WTC11 (cell line): ENCODE measurements around the gene CD44. TPM values are rescaled to one million over a fixed set of nuclear protein-coding genes. Genes with fewer than 3 reads are reported as not detected.

Source experiments
- ATAC-seq: fragments of 200-7000 bp; cut with Tn5 transposase; 2 replicates; pipeline ENCODE4 v1.10.0; 2021; ENCODE audit warnings: mild to moderate bottlenecking, moderate library complexity
- CTCF ChIA-PET: fragments of 300-600 bp; sonication (Branson Sonifier 250); formaldehyde crosslinking; loops from one replicate; lab custom pipeline; 2021; ENCODE audit warnings: antibody characterized with exemption; lab: Charles Lee
- POLR2A ChIA-PET: fragments of 350-600 bp; sonication (Branson Sonifier 250); formaldehyde crosslinking; loops from one replicate; lab custom pipeline; 2021; ENCODE audit warnings: antibody characterized with exemption; lab: Charles Lee
- DNase-seq: peaks from one replicate; pipeline ENCODE4 v3.0.0; 2021; ENCODE audit warnings: low spot score
- H3K27ac Mint-ChIP-seq: 2 replicates; pipeline ENCODE4 v1.8.0; 2021; ENCODE audit warnings: mixed read lengths
- H3K27me3 Mint-ChIP-seq: 2 replicates; pipeline ENCODE4 v1.8.0; 2021; ENCODE audit warnings: low read depth, mild to moderate bottlenecking, moderate library complexity, mixed read lengths
- H3K36me3 Mint-ChIP-seq: 2 replicates; pipeline ENCODE4 v1.8.0; 2021; ENCODE audit warnings: mixed read lengths
- H3K4me1 Mint-ChIP-seq: 2 replicates; pipeline ENCODE4 v1.8.0; 2022; ENCODE audit warnings: mixed read lengths
- H3K4me3 Mint-ChIP-seq: 2 replicates; pipeline ENCODE4 v1.8.0; 2021; ENCODE audit warnings: mild to moderate bottlenecking, moderate library complexity, mixed read lengths
- H3K9me3 Mint-ChIP-seq: 2 replicates; pipeline ENCODE4 v1.8.0; 2021; ENCODE audit warnings: mixed read lengths
- CREB1 ChIP-seq: sonication (generic); formaldehyde crosslinking; IDR thresholded peaks from 2 replicates; pipeline ENCODE4 v1.8.0; 2023; ENCODE audit warnings: mild to moderate bottlenecking, missing genetic modification reagents
- GABPB1 ChIP-seq: sonication (generic); formaldehyde crosslinking; IDR thresholded peaks from 2 replicates; pipeline ENCODE4 v1.8.1; 2023; ENCODE audit warnings: mild to moderate bottlenecking, missing genetic modification reagents
- IRF2 ChIP-seq: sonication (generic); formaldehyde crosslinking; IDR thresholded peaks from 2 replicates; pipeline ENCODE4 v1.8.0; 2022; ENCODE audit warnings: low read depth, missing genetic modification reagents, borderline replicate concordance
- MXD4 ChIP-seq: fragments of 250-450 bp; sonication (Bioruptor Pico); IDR thresholded peaks from 2 replicates; pipeline ENCODE4 v1.8.0; 2021; ENCODE audit warnings: mild to moderate bottlenecking, moderate library complexity, borderline replicate concordance
- NFE2L1 ChIP-seq: sonication (generic); formaldehyde crosslinking; IDR thresholded peaks from 2 replicates; pipeline ENCODE4 v1.8.1; 2023; ENCODE audit warnings: missing genetic modification reagents
- NFYB ChIP-seq: sonication (generic); formaldehyde crosslinking; conservative IDR thresholded peaks from 2 replicates; pipeline ENCODE4 v1.8.0; 2022; ENCODE audit warnings: low read depth, missing genetic modification reagents
- SP1 ChIP-seq: sonication (generic); formaldehyde crosslinking; conservative IDR thresholded peaks from 2 replicates; pipeline ENCODE4 v1.8.1; 2022; ENCODE audit warnings: missing genetic modification reagents
- TEAD4 ChIP-seq: sonication (generic); formaldehyde crosslinking; IDR thresholded peaks from 2 replicates; pipeline ENCODE4 v1.8.0; 2022; ENCODE audit warnings: mild to moderate bottlenecking, missing genetic modification reagents
- ZMAT4 ChIP-seq: fragments of 250-450 bp; sonication (Bioruptor Pico); IDR thresholded peaks from 2 replicates; pipeline ENCODE4 v1.9.0; 2021; ENCODE audit warnings: mild to moderate bottlenecking
- ZNF219 ChIP-seq: sonication (generic); formaldehyde crosslinking; IDR thresholded peaks from 2 replicates; pipeline ENCODE4 v1.8.0; 2023; ENCODE audit warnings: missing genetic modification reagents, mild to moderate bottlenecking, borderline replicate concordance
- ZNF263 ChIP-seq: sonication (generic); formaldehyde crosslinking; IDR thresholded peaks from 2 replicates; pipeline ENCODE4 v1.8.1; 2022; ENCODE audit warnings: low read depth, mild to moderate bottlenecking, moderate library complexity, missing genetic modification reagents
- ZNF423 ChIP-seq: fragments of 250-450 bp; sonication (Bioruptor Pico); IDR thresholded peaks from 2 replicates; pipeline ENCODE4 v2.1.2; 2022; ENCODE audit warnings: mild to moderate bottlenecking, moderate library complexity
- total RNA-seq: library from RNA; stranded (reverse); gene quantifications from 3 replicates; pipeline ENCODE4 v1.2.3, GENCODE V29; 2021
- TF ChIP-seq, protein P1 (sequence below): sonication (generic); formaldehyde crosslinking; IDR thresholded peaks from 2 replicates; pipeline ENCODE4 v1.8.1; 2023; ENCODE audit warnings: mild to moderate bottlenecking, missing genetic modification reagents
- TF ChIP-seq, protein P2 (sequence below): sonication (generic); formaldehyde crosslinking; IDR thresholded peaks from 2 replicates; pipeline ENCODE4 v1.8.1; 2022; ENCODE audit warnings: low read depth, mild to moderate bottlenecking, moderate library complexity, missing genetic modification reagents, borderline replicate concordance
- TF ChIP-seq, protein P3 (sequence below): sonication (generic); formaldehyde crosslinking; IDR thresholded peaks from 2 replicates; pipeline ENCODE4 v1.8.0; 2022; ENCODE audit warnings: mild to moderate bottlenecking, missing genetic modification reagents
- TF ChIP-seq, protein P4 (sequence below): sonication (generic); formaldehyde crosslinking; IDR thresholded peaks from 2 replicates; pipeline ENCODE4 v1.8.1; 2022; ENCODE audit warnings: missing genetic modification reagents, borderline replicate concordance

The CD44 gene
- total RNA-seq, 1 experiment from 2014 or later = 12.0 TPM

DNA sequence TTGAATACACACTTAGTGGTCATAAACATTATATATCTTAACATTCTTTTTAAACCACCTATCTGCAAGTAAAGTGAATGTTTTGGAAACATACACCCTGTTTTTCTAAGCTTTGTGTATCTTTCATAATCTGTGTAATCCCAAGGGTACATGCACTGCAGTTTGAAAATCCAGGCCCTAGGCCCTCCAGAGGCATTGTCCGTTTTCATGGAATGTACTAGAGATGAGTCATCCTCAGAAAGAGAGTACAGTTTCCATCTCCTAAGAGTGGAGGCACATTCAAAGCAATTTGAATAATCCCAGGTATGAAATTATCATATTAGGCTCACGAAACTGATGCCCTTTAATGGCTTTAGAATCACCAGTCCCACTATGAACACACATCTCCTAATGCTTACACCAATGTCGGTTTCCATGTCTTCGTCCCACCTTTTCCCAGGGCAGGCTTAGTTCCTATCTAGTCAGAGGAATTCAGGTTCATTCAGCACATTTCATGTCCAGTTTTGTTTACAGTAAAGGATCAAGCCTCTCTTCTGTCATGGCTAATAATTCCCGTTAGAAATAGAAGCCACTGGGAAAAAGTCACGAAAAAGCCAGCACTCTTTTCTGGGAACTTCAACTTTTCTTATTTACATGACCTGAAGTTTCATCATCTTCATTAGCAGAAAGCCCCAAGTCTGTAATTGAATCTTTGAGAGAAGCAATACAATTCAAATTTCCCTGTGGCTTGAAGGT lies 39.5 kb upstream of the CD44 start (continued):
- TF ChIP-seq, protein P1, sequence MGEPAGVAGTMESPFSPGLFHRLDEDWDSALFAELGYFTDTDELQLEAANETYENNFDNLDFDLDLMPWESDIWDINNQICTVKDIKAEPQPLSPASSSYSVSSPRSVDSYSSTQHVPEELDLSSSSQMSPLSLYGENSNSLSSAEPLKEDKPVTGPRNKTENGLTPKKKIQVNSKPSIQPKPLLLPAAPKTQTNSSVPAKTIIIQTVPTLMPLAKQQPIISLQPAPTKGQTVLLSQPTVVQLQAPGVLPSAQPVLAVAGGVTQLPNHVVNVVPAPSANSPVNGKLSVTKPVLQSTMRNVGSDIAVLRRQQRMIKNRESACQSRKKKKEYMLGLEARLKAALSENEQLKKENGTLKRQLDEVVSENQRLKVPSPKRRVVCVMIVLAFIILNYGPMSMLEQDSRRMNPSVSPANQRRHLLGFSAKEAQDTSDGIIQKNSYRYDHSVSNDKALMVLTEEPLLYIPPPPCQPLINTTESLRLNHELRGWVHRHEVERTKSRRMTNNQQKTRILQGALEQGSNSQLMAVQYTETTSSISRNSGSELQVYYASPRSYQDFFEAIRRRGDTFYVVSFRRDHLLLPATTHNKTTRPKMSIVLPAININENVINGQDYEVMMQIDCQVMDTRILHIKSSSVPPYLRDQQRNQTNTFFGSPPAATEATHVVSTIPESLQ (CRISPR knock-in tag) = no peak

DNA sequence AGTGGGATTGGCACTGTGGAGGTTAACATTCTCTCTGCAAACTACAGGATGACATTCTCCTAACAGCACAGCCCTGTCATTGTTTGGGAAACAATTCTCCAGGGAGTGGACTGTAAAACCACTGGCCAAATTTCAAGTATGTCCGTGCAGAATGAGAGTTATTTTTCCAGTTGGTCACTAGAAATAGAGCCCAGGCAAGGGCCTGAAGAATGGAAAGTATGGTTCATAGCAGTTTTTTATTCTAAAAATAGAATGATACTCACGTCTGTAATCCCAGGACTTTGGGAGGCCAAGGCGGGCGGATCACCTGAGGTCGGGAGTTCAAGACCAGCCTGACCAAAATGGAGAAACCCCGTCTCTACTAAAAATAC lies 39.0 kb upstream of the CD44 start:
- TF ChIP-seq, protein P2, sequence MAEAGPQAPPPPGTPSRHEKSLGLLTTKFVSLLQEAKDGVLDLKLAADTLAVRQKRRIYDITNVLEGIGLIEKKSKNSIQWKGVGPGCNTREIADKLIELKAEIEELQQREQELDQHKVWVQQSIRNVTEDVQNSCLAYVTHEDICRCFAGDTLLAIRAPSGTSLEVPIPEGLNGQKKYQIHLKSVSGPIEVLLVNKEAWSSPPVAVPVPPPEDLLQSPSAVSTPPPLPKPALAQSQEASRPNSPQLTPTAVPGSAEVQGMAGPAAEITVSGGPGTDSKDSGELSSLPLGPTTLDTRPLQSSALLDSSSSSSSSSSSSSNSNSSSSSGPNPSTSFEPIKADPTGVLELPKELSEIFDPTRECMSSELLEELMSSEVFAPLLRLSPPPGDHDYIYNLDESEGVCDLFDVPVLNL (CRISPR knock-in tag) = no peak
- TF ChIP-seq ZNF263 (no peak), CREB1 (no peak), ZNF219 (CRISPR knock-in tag) (no peak), SP1 (CRISPR knock-in tag) (no peak), TEAD4 (CRISPR knock-in tag) (no peak), ZNF423 (CRISPR knock-in tag) (no peak), NFYB (CRISPR knock-in tag) (no peak), IRF2 (CRISPR knock-in tag) (no peak), NFE2L1 (CRISPR knock-in tag) (no peak), MXD4 (CRISPR knock-in tag) (no peak), ZMAT4 (CRISPR knock-in tag) (no peak)
- TF ChIP-seq, protein P3, sequence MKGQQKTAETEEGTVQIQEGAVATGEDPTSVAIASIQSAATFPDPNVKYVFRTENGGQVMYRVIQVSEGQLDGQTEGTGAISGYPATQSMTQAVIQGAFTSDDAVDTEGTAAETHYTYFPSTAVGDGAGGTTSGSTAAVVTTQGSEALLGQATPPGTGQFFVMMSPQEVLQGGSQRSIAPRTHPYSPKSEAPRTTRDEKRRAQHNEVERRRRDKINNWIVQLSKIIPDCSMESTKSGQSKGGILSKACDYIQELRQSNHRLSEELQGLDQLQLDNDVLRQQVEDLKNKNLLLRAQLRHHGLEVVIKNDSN (CRISPR knock-in tag) = no peak
- TF ChIP-seq, protein P4, sequence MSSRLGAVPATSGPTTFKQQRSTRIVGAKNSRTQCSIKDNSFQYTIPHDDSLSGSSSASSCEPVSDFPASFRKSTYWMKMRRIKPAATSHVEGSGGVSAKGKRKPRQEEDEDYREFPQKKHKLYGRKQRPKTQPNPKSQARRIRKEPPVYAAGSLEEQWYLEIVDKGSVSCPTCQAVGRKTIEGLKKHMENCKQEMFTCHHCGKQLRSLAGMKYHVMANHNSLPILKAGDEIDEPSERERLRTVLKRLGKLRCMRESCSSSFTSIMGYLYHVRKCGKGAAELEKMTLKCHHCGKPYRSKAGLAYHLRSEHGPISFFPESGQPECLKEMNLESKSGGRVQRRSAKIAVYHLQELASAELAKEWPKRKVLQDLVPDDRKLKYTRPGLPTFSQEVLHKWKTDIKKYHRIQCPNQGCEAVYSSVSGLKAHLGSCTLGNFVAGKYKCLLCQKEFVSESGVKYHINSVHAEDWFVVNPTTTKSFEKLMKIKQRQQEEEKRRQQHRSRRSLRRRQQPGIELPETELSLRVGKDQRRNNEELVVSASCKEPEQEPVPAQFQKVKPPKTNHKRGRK = no peak
- ATAC-seq (no peak), DNase-seq (no peak)
- H3K27me3 Mint-ChIP-seq = no peaks in the 10 kb centered on the region; the same call in 1 of the 2 replicates
- H3K4me1 Mint-ChIP-seq = no peaks in the 10 kb centered on the region
- no peak overlapping the region for H3K27ac Mint-ChIP-seq
- no peak overlapping the region for H3K4me3 Mint-ChIP-seq
- POLR2A ChIA-PET = no interaction called here
- CTCF ChIA-PET = interaction anchor here (1.1 kb wide), 1 partner anchor 30 kb away, joined by 3 read pairs; no protein-coding TSS in a partner anchor
- peaks cover 4% of the 10 kb centered on the region; the same call in 1 of the 2 replicates for H3K9me3 Mint-ChIP-seq
- H3K36me3 Mint-ChIP-seq = no peaks in the 10 kb centered on the region

- DNase-seq (no peak), ATAC-seq (no peak)
- TF ChIP-seq GABPB1 = 0 out of 2 replicates have a peak, but pooled peaks have one; percentile 23
- TF ChIP-seq, protein P2 (CRISPR knock-in tag) = no peak
- H3K27me3 Mint-ChIP-seq = no peaks in the 10 kb centered on the region; the same call in 1 of the 2 replicates
- no peak overlapping the region for H3K27ac Mint-ChIP-seq
- H3K36me3 Mint-ChIP-seq = no peaks in the 10 kb centered on the region
- H3K9me3 Mint-ChIP-seq = peaks cover 4% of the 10 kb centered on the region; the same call in 1 of the 2 replicates
- ChIA-PET CTCF (no interaction called here), POLR2A (no interaction called here)
- no peaks in the 10 kb centered on the region for H3K4me1 Mint-ChIP-seq
- no peak overlapping the region for H3K4me3 Mint-ChIP-seq
Observed at GRCh38 chr11:35101223-35101622, 37.7 kb upstream of the CD44 start.
